Measurements from ENCODE around the gene SLC1A5.

DNA sequence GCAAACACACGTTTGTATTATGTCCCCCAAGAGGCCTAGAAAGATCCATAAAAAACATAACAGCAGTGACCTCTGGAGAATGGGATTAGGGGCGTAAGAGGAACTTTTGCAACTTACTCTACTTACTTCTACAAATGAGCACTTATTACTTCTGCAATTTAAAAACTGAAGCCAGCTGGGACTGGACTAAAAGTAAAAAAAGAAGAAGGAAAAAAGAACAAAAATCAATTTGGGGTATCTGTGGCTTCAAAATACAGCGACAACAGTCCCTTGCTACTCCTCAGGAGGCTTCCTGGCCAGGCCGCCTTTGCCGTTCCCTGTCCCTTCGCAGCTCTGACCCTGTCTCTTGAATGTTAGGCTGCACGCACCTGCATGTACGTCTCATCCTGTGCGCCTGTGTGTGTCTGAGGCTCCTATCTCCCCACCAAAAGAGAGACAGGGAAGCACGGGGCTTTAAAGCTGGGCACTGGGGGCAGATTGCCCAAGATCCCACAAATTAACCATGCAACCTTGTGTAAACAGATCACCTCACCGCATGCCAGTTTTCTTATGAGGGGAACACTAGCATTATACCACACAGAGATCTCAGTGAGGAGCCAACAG is 54.6 kb downstream of the SLC1A5 start:
- no peak for TF ChIP-seq CTCF (IDR thresholded peaks at IDR 0.05)
- no peak for TF ChIP-seq POLR2A (IDR thresholded peaks at IDR 0.05)

Measured in testis (tissue), 2 donors.